Endometrium (tissue), 2 donors: Measurements from ENCODE around the gene PMEPA1.

ENCODE experiments used
- FAIRE-seq: peaks from 2 replicates; lab custom pipeline; 2012; peaks lifted over from hg19 to GRCh38; lab: Jason Lieb, UNC
- donor health status: control.
- donor health status: control.

PMEPA1 gene

GRCh38 chr20:57621421-57622200 is 88.2 kb downstream of the PMEPA1 start:
- FAIRE-seq, result no peak

- FAIRE-seq, result no peak
Observed at GRCh38 chr20:57620999-57621398, 88.8 kb downstream of the PMEPA1 start.

GRCh38 chr20:57620274-57620990 is 89.4 kb downstream of the PMEPA1 start, which contains the start of gene ZBP1:
ZBP1 (minus strand) TSS chr20:57620426; CDS start chr20:57620295, 131 bp downstream.
- no peak for FAIRE-seq

GRCh38 chr20:57619051-57619831 is 90.6 kb downstream of the PMEPA1 start:
- no peak for FAIRE-seq

GRCh38 chr20:57618764-57619050 is 91.1 kb downstream of the PMEPA1 start:
- no peak for FAIRE-seq

- FAIRE-seq, result no peak
Observed at GRCh38 chr20:57618091-57618763, 91.6 kb downstream of the PMEPA1 start.

- no peak for FAIRE-seq
Observed at GRCh38 chr20:57617079-57617795, 92.6 kb downstream of the PMEPA1 start.

- FAIRE-seq, result no peak
Observed at GRCh38 chr20:57616143-57616951, 93.5 kb downstream of the PMEPA1 start.

GRCh38 chr20:57615445-57615811 is 94.4 kb downstream of the PMEPA1 start:
- no peak for FAIRE-seq

- FAIRE-seq, result no peak
Observed at GRCh38 chr20:57614490-57615444, 95.0 kb downstream of the PMEPA1 start.

- FAIRE-seq, result no peak
Observed at GRCh38 chr20:57613481-57613921, 96.3 kb downstream of the PMEPA1 start.

- FAIRE-seq, result no peak
Observed at GRCh38 chr20:57612916-57613315, 96.9 kb downstream of the PMEPA1 start.

- FAIRE-seq, result no peak
Observed at GRCh38 chr20:57612436-57612835, 97.4 kb downstream of the PMEPA1 start.

- no peak for FAIRE-seq
Observed at GRCh38 chr20:57611586-57612311, 98.1 kb downstream of the PMEPA1 start.

- FAIRE-seq, result no peak
Observed at GRCh38 chr20:57610261-57610952, 99.4 kb downstream of the PMEPA1 start.

- no peak for FAIRE-seq
Observed at GRCh38 chr20:57609842-57610167, 100.0 kb downstream of the PMEPA1 start.

GRCh38 chr20:57609086-57609841 is 100.6 kb downstream of the PMEPA1 start:
- no peak for FAIRE-seq

- FAIRE-seq, result no peak
Observed at GRCh38 chr20:57608516-57608915, 101.3 kb downstream of the PMEPA1 start.
